Natural killer cell treated with Interleukin-12 subunit alpha and Interleukin-12 subunit beta and Interleukin-15 and Interleukin-18, amount 100 ng/mL, for 72 hours (primary cell): ENCODE results near the gene RPL22. TPM values are rescaled to one million over a fixed set of nuclear protein-coding genes. Genes with fewer than 3 reads are reported as not detected.

Source experiments
- ATAC-seq, 2 donors: fragments of 150-1000 bp; cut with Tn5 transposase in 1 of 2; sonication (Bioruptor Pico), chemical (Tn5 transposase) in 1 of 2; 2 replicates each; pipeline ENCODE4 v1.10.0; 2021
- DNase-seq: peaks from one replicate; pipeline ENCODE4 v3.0.0; 2022; ENCODE audit warnings: low spot score
- H3K27ac Mint-ChIP-seq, 2 donors: 1 replicate in 1 of 2; 2 replicates in 1 of 2; pipeline ENCODE4 v1.8.0; 2022; ENCODE audit warnings: mixed read lengths in 2 of 2, mild to moderate bottlenecking in 1 of 2, moderate library complexity in 1 of 2
- H3K27me3 Mint-ChIP-seq, 2 donors: 1 replicate in 1 of 2; 2 replicates in 1 of 2; pipeline ENCODE4 v1.8.0; 2022; ENCODE audit warnings: mixed read lengths in 2 of 2
- H3K36me3 Mint-ChIP-seq: one replicate; pipeline ENCODE4 v1.8.0; 2022; ENCODE audit warnings: mixed read lengths
- H3K4me1 Mint-ChIP-seq, 2 donors: 1 replicate in 1 of 2; 2 replicates in 1 of 2; pipeline ENCODE4 v1.8.0; 2022; ENCODE audit warnings: low read depth in 2 of 2, mixed read lengths in 2 of 2, mild to moderate bottlenecking in 1 of 2
- H3K4me3 Mint-ChIP-seq: one replicate; pipeline ENCODE4 v1.8.0; 2022; ENCODE audit warnings: mixed read lengths
- H3K9me3 Mint-ChIP-seq: 2 replicates; pipeline ENCODE4 v1.8.0; 2022; ENCODE audit warnings: mixed read lengths
- total RNA-seq, 2 donors: library from RNA; stranded (reverse); gene quantifications; one replicate each; pipeline ENCODE4 v1.2.3, GENCODE V29; 2022

RPL22 gene
- total RNA-seq, 2 donors from 2014 or later, result 209 to 355 TPM

- DNase-seq, result no peak
- no peak overlapping the region for H3K4me3 Mint-ChIP-seq
These were observed 57.3 kb downstream of the RPL22 start for GRCh38 chr1:6142036-6142621.

GRCh38 chr1:6141592-6141991 is 57.8 kb downstream of the RPL22 start:
- no peak for ATAC-seq
- no peak overlapping the region for H3K4me3 Mint-ChIP-seq

More at GRCh38 chr1:6142036-6142621, 57.3 kb downstream of the RPL22 start:
- peak in 1 of 2 donors; percentile 25 for ATAC-seq
- no peak overlapping the region for H3K27ac Mint-ChIP-seq
- H3K4me1 Mint-ChIP-seq, result no peaks in the 10 kb centered on the region
- H3K36me3 Mint-ChIP-seq, result no peaks in the 10 kb centered on the region
- no peaks in the 10 kb centered on the region for H3K27me3 Mint-ChIP-seq
- H3K9me3 Mint-ChIP-seq, result no peaks in the 10 kb centered on the region

DNA sequence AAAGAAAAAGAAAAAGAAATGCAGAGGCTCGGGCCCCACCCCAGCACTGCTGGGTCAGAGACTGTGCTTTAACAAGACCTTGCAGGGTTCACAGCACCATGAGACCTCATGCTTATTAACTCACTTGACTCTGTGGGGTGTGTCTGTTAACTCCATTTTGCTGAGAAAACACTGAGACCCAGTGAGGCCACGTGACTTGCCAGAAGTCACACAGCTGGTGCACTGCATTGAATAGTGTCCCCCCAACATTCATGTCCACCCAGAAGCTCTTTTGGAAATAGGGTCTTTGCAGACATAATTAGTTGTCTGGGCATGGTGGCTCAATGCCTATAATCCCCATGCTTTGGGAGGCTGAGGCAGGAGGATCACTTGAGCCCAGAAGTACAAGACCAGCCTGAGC is 59.0 kb downstream of the RPL22 start:
- H3K4me3 Mint-ChIP-seq, result no peak overlapping the region
- H3K4me1 Mint-ChIP-seq, result no peaks in the 10 kb centered on the region
- no peak overlapping the region for H3K27ac Mint-ChIP-seq
- ATAC-seq, result no peak
- no peaks in the 10 kb centered on the region for H3K36me3 Mint-ChIP-seq
- H3K27me3 Mint-ChIP-seq, result no peaks in the 10 kb centered on the region
- peak; percentile 44 for DNase-seq
- no peaks in the 10 kb centered on the region for H3K9me3 Mint-ChIP-seq

More at GRCh38 chr1:6141592-6141991, 57.8 kb downstream of the RPL22 start:
- H3K27me3 Mint-ChIP-seq, result no peaks in the 10 kb centered on the region
- H3K9me3 Mint-ChIP-seq, result no peaks in the 10 kb centered on the region
- H3K4me1 Mint-ChIP-seq, result no peaks in the 10 kb centered on the region
- no peaks in the 10 kb centered on the region for H3K36me3 Mint-ChIP-seq
- peak; percentile 34 for DNase-seq
- no peak overlapping the region for H3K27ac Mint-ChIP-seq

DNA sequence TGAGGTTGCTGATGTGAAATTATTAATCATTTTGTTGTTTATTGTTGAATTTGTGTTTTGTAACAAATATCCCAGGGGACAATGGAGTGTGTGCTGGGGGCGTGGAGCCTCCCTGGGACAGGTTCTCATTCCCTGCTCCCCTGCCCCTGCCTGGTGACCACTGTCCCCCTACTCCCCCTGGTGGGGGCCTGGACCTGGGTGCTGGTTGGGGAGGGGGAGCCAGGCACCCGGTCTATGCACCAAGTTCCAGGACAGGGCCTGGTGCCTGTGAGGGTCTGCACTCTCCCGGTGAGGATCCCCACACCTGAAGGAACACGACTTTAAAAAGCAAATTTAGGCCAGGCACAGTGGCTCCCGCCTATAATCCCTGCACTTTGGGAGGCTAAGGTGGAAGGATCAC is 61.6 kb downstream of the RPL22 start:
- no peak for DNase-seq
- no peak overlapping the region for H3K27ac Mint-ChIP-seq
- H3K4me1 Mint-ChIP-seq, result no peaks in the 10 kb centered on the region
- no peaks in the 10 kb centered on the region for H3K27me3 Mint-ChIP-seq
- peak in 1 of 2 donors; percentile 22 for ATAC-seq
- no peaks in the 10 kb centered on the region for H3K36me3 Mint-ChIP-seq
- no peaks in the 10 kb centered on the region for H3K9me3 Mint-ChIP-seq
- H3K4me3 Mint-ChIP-seq, result no peak overlapping the region

DNA sequence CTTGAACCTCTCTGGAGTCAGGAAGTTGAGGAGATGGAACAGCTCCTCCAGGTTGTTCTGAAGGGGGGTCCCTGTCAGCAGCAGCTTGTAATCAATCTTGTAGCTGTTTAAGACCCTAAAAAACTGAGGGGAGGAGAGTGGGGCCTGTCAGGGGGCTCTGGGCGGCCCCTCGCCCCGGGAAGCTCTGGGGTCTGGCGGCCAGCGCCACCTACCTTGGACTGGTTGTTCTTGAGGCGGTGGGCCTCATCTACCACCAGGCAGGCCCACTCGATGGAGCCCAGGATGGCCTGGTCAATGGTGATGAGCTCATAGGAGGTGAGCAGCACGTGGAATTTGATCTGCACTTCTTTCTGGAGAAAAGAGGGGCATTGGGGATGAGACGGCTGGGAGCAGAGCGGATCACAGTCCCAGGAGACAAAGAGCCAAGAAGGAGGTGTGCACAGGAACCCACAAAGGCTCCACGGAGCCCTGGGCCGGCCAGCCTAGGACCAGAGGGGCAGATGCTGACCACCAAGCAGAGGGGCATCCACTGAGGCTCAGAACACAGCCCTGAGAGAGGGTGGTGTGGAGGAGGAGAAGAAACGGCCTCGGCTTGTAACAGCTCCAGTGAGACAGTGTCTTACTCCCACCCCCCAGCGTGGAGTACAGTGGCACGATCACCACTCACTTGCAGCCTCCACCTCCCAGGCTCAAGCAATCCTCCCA is 62.7 kb downstream of the RPL22 start:
- no peaks in the 10 kb centered on the region for H3K36me3 Mint-ChIP-seq
- no peaks in the 10 kb centered on the region for H3K9me3 Mint-ChIP-seq
- peaks cover 0 to 5% of the 10 kb centered on the region in 2 donors for H3K27me3 Mint-ChIP-seq
- ATAC-seq, result no peak
- no peak overlapping the region for H3K4me3 Mint-ChIP-seq
- no peak for DNase-seq
- H3K4me1 Mint-ChIP-seq, result no peaks in the 10 kb centered on the region
- no peak overlapping the region for H3K27ac Mint-ChIP-seq

Other genes starting within 250 kb of the RPL22 start
- 10 to 100 TPM; 27.6 to 58.5 TPM for gene NPHP4, start 207.2 kb downstream of the RPL22 start, total RNA-seq
- 100 to 1,000 TPM; 157 to 360 TPM for gene KCNAB2, start 153.7 kb downstream of the RPL22 start, total RNA-seq
- under 1 TPM; 0.31 to 0.78 TPM for gene CHD5, start 19.3 kb downstream of the RPL22 start, total RNA-seq
- gene RNF207, start 6.5 kb upstream of the RPL22 start, total RNA-seq, result 10 to 100 TPM in 1 of 2 donors, 1 to 10 TPM in 1; 4.2 to 14.2 TPM
- 10 to 100 TPM; 44.1 to 71.4 TPM for gene ICMT, start 36.4 kb upstream of the RPL22 start, total RNA-seq
- not detected for gene HES3, start 44.6 kb upstream of the RPL22 start, total RNA-seq
- 1 to 10 TPM; 4.6 to 5.6 TPM for gene GPR153, start 61.5 kb upstream of the RPL22 start, total RNA-seq
- gene ACOT7, start 194.2 kb upstream of the RPL22 start, total RNA-seq, result 10 to 100 TPM; 49.5 to 87.5 TPM
- gene HES2, start 220.3 kb upstream of the RPL22 start, total RNA-seq, result not detected
- under 1 TPM; 0.14 to 0.84 TPM for gene ESPN, start 225.2 kb upstream of the RPL22 start, total RNA-seq